Measurements from ENCODE around the gene PSMB2.

Gene PSMB2

GRCh38 chr1:35603468-35603867 lies 37.9 kb downstream of the PSMB2 start:
- Histone ChIP-seq H3K9me3 (ENCODE audit: control insufficient read depth, low read length) (no peaks in the 10 kb centered on the region), H3K27me3 (ENCODE audit: control insufficient read depth, insufficient read depth, low read length) (no peaks in the 10 kb centered on the region), H3K4me3 (ENCODE audit: low read length) (no peak overlapping the region), H3K4me1 (ENCODE audit: control insufficient read depth, insufficient read depth, low read length) (no peaks in the 10 kb centered on the region), H3K9ac (ENCODE audit: low read length) (no peak overlapping the region), H3K36me3 (ENCODE audit: control insufficient read depth, insufficient read depth, low read length) (peaks cover 14% of the 10 kb centered on the region)

GRCh38 chr1:35600593-35600992 lies 40.7 kb downstream of the PSMB2 start:
- peaks cover 14% of the 10 kb centered on the region for H3K36me3 ChIP-seq (ENCODE audit: control insufficient read depth, insufficient read depth, low read length)
- H3K4me3 ChIP-seq (ENCODE audit: low read length): no peak overlapping the region
- H3K4me1 ChIP-seq (ENCODE audit: control insufficient read depth, insufficient read depth, low read length): no peaks in the 10 kb centered on the region
- H3K9me3 ChIP-seq (ENCODE audit: control insufficient read depth, low read length): no peaks in the 10 kb centered on the region
- H3K27me3 ChIP-seq (ENCODE audit: control insufficient read depth, insufficient read depth, low read length): no peaks in the 10 kb centered on the region
- H3K9ac ChIP-seq (ENCODE audit: low read length): no peak overlapping the region

- Histone ChIP-seq H3K4me3 (ENCODE audit: low read length) (no peak overlapping the region), H3K36me3 (ENCODE audit: control insufficient read depth, insufficient read depth, low read length) (peaks cover 14% of the 10 kb centered on the region), H3K27me3 (ENCODE audit: control insufficient read depth, insufficient read depth, low read length) (no peaks in the 10 kb centered on the region), H3K4me1 (ENCODE audit: control insufficient read depth, insufficient read depth, low read length) (no peaks in the 10 kb centered on the region), H3K9ac (ENCODE audit: low read length) (no peak overlapping the region), H3K9me3 (ENCODE audit: control insufficient read depth, low read length) (no peaks in the 10 kb centered on the region)
These were observed 41.9 kb downstream of the PSMB2 start for GRCh38 chr1:35599411-35599810.

DNA sequence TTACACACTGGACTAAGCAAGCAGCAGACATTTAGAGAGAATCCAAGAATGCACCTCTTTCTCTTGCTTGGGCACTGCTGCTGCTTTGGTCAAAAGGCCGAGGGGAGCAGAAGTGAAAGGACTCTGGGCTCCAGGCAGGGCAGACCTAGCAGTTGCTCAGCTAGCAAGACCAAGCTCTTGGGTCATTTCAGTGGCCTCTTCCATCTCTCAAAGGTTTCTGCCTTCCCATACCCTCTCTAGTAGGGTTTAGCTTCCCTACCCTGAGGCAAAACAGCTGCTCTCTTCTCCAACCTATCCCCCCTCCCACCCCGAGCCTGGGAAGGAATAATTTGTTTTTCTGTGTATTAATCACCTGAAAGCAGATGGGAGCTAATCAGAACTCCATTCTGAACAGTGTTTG lies 42.4 kb downstream of the PSMB2 start:
- Histone ChIP-seq H3K4me3 (ENCODE audit: low read length) (no peak overlapping the region), H3K9me3 (ENCODE audit: control insufficient read depth, low read length) (no peaks in the 10 kb centered on the region), H3K36me3 (ENCODE audit: control insufficient read depth, insufficient read depth, low read length) (peaks cover 14% of the 10 kb centered on the region), H3K9ac (ENCODE audit: low read length) (no peak overlapping the region), H3K4me1 (ENCODE audit: control insufficient read depth, insufficient read depth, low read length) (no peaks in the 10 kb centered on the region), H3K27me3 (ENCODE audit: control insufficient read depth, insufficient read depth, low read length) (no peaks in the 10 kb centered on the region)

DNA sequence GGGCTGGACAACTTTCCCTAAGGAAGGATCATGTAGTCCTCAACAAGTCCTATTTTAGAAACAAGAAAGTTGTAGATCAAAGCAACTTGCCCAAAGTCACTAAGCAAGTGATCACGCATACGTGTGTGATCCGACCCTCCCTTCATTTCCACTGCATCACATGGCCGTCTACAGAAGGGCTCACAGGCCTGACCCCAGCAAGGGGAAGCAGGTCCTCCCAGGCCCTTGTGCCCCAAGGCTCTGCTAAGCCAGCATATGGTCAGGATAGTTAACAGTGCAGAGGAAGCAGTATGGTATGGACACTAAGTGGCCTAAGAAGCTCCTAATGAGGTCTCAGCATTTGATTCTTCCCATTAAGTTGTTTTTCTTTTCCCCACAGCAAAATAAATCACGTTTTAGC lies 43.5 kb downstream of the PSMB2 start:
- no peaks in the 10 kb centered on the region for H3K27me3 ChIP-seq (ENCODE audit: control insufficient read depth, insufficient read depth, low read length)
- no peaks in the 10 kb centered on the region for H3K4me1 ChIP-seq (ENCODE audit: control insufficient read depth, insufficient read depth, low read length)
- no peaks in the 10 kb centered on the region for H3K9me3 ChIP-seq (ENCODE audit: control insufficient read depth, low read length)
- no peak overlapping the region for H3K9ac ChIP-seq (ENCODE audit: low read length)
- peaks cover 6% of the 10 kb centered on the region for H3K36me3 ChIP-seq (ENCODE audit: control insufficient read depth, insufficient read depth, low read length)
- H3K4me3 ChIP-seq (ENCODE audit: low read length): no peak overlapping the region

GRCh38 chr1:35595684-35596083 lies 45.6 kb downstream of the PSMB2 start:
- no peaks in the 10 kb centered on the region for H3K9me3 ChIP-seq (ENCODE audit: control insufficient read depth, low read length)
- H3K9ac ChIP-seq (ENCODE audit: low read length): no peak overlapping the region
- H3K4me1 ChIP-seq (ENCODE audit: control insufficient read depth, insufficient read depth, low read length): no peaks in the 10 kb centered on the region
- H3K4me3 ChIP-seq (ENCODE audit: low read length): no peak overlapping the region
- no peaks in the 10 kb centered on the region for H3K27me3 ChIP-seq (ENCODE audit: control insufficient read depth, insufficient read depth, low read length)
- H3K36me3 ChIP-seq (ENCODE audit: control insufficient read depth, insufficient read depth, low read length): no peaks in the 10 kb centered on the region

DNA sequence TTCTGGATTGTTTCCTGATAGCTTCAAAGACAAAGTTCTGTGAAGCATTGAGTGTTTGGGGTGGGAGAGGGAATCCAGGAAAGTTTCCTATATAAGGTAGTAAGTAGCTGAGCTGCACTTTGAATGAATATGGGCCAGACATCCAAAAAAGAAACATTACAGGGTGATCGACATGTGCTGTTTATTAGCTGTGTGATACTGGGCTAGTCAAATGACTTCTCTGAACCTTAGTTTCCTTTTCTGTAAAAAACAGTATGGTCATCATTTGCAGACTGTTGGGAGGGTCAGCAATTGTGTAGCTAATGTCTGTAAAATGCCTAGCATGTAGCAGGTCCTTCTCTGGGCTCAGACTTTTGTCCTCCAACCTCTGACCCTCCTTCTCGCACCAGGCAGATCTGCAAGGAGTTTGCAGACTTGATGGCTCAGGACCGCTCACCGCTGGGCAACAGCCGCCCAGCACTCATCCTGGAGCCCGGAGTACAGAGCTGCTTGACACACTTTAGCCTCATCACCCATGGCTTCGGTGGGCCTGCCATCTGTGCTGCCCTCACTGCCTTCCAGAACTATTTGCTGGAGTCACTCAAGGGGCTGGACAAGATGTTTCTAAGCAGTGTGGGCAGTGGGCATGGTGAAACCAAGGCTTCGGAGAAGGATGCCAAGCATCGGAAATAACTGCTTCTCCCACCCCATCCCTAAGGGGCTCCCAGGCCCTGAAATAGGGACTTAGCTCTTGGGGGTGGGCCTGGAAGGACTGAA lies 47.1 kb downstream of the PSMB2 start:
- Histone ChIP-seq H3K4me1 (ENCODE audit: control insufficient read depth, insufficient read depth, low read length) (no peaks in the 10 kb centered on the region), H3K4me3 (ENCODE audit: low read length) (no peak overlapping the region), H3K27me3 (ENCODE audit: control insufficient read depth, insufficient read depth, low read length) (no peaks in the 10 kb centered on the region), H3K9me3 (ENCODE audit: control insufficient read depth, low read length) (no peaks in the 10 kb centered on the region), H3K36me3 (ENCODE audit: control insufficient read depth, insufficient read depth, low read length) (no peaks in the 10 kb centered on the region), H3K9ac (ENCODE audit: low read length) (no peak overlapping the region)

- Histone ChIP-seq H3K36me3 (ENCODE audit: control insufficient read depth, insufficient read depth, low read length) (no peaks in the 10 kb centered on the region), H3K4me3 (ENCODE audit: low read length) (no peak overlapping the region), H3K9me3 (ENCODE audit: control insufficient read depth, low read length) (no peaks in the 10 kb centered on the region), H3K27me3 (ENCODE audit: control insufficient read depth, insufficient read depth, low read length) (no peaks in the 10 kb centered on the region), H3K4me1 (ENCODE audit: control insufficient read depth, insufficient read depth, low read length) (no peaks in the 10 kb centered on the region), H3K9ac (ENCODE audit: low read length) (no peak overlapping the region)
These were observed 48.1 kb downstream of the PSMB2 start for GRCh38 chr1:35592991-35593769.

- H3K4me1 ChIP-seq (ENCODE audit: control insufficient read depth, insufficient read depth, low read length): no peaks in the 10 kb centered on the region
- no peaks in the 10 kb centered on the region for H3K27me3 ChIP-seq (ENCODE audit: control insufficient read depth, insufficient read depth, low read length)
- no peak overlapping the region for H3K4me3 ChIP-seq (ENCODE audit: low read length)
- no peaks in the 10 kb centered on the region for H3K36me3 ChIP-seq (ENCODE audit: control insufficient read depth, insufficient read depth, low read length)
- H3K9ac ChIP-seq (ENCODE audit: low read length): no peak overlapping the region
- no peaks in the 10 kb centered on the region for H3K9me3 ChIP-seq (ENCODE audit: control insufficient read depth, low read length)
These were observed 50.1 kb downstream of the PSMB2 start for GRCh38 chr1:35591211-35591610.

DNA sequence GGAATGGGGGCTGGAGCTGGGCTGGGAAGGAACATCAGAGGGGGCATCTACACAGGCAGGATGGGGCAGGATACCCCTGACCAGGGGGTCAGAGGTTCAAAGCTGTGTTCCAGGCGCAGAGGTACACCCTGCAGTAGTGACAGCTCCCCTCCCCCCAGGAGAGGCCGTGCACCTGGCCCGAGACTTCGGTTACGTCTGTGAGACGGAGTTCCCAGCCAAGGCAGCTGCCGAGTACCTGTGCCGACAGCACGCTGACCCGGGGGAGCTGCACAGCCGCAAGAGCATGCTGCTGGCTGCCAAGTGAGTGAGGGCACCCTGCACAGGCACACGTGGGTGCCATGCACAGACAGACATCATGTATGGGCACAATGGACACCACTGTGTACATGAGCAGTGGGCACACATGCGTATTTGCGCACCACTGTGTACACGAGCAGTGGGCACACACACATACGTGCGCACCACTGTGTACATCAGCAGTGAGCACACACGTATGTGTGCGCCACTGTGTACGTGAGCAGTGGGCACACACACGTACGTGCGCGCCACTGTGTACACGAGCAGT lies 50.8 kb downstream of the PSMB2 start:
- H3K9me3 ChIP-seq (ENCODE audit: control insufficient read depth, low read length): no peaks in the 10 kb centered on the region
- H3K4me3 ChIP-seq (ENCODE audit: low read length): no peak overlapping the region
- H3K36me3 ChIP-seq (ENCODE audit: control insufficient read depth, insufficient read depth, low read length): no peaks in the 10 kb centered on the region
- H3K9ac ChIP-seq (ENCODE audit: low read length): no peak overlapping the region
- H3K4me1 ChIP-seq (ENCODE audit: control insufficient read depth, insufficient read depth, low read length): no peaks in the 10 kb centered on the region
- no peaks in the 10 kb centered on the region for H3K27me3 ChIP-seq (ENCODE audit: control insufficient read depth, insufficient read depth, low read length)

DNA sequence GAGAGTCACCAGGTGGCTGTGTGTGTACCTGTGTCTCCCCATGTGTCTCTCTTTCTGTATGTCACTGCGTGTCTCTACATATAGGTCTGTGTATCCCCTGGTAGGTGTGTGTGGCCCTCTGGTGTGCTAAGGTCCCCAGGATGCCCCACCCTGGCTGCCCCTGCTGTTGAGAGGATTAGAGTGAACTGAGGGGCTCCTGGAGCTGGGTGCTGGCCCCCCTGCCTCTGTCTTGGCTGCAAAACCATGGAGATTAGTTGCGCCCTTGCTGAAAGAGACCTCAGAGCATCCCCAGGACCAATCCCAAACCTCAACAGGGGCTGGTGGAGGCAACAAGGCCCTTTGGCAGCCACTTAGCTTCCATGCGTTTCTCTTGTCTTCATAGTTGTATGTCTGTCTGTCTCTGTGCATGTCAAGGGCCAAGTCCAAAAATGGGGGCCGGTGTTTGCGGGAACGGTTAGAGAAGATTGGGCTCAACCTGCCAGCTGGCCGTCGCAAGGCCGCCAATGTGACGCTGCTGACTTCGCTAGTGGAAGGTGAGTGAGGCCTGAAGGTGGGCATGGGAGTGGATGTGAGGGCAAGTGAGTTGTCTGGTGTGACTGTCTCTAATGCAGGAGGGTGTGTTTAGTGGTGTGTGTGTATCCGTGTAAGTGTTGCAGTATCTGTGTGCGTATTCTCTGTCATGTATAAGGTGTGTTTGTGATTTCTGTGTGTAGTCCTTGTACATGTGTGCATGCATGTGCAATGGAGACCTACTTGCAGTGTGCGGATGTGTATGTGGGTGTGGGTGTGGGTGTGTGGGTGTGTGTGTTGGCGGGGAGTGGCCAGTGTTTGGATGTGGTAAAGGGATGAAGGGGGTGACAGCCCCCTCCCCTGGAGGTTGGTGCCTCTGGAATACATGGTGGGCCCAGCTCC lies 51.6 kb downstream of the PSMB2 start:
- Histone ChIP-seq H3K4me3 (ENCODE audit: low read length) (no peak overlapping the region), H3K9ac (ENCODE audit: low read length) (no peak overlapping the region), H3K4me1 (ENCODE audit: control insufficient read depth, insufficient read depth, low read length) (no peaks in the 10 kb centered on the region), H3K9me3 (ENCODE audit: control insufficient read depth, low read length) (no peaks in the 10 kb centered on the region), H3K36me3 (ENCODE audit: control insufficient read depth, insufficient read depth, low read length) (no peaks in the 10 kb centered on the region), H3K27me3 (ENCODE audit: control insufficient read depth, insufficient read depth, low read length) (no peaks in the 10 kb centered on the region)

All from mucosa of stomach (tissue), 1 donor.